Measurements from ENCODE around the gene WHRN. TPM values are rescaled to one million over a fixed set of nuclear protein-coding genes. Genes with fewer than 3 reads are reported as not detected.
A peak's percentile ranks its signal among the peaks of the same experiment; 100 is the strongest.

Gene WHRN
- total RNA-seq, 5 donors from 2014 or later (not counting 1 experiment from before 2014, with no cell fraction given): 11.4 to 46.0 (median 13.0) TPM

- POLR2A ChIA-PET: no interaction called here
- Mint-ChIP-seq H3K4me1 (peaks cover 14 to 24% (median 20%) of the 10 kb centered on the region in 3 donors), H3K36me3 (no peaks in the 10 kb centered on the region), H3K9me3 (no peaks in the 10 kb centered on the region), H3K27me3 (peaks cover 0 to 6% of the 10 kb centered on the region in 2 donors), H3K4me3 (no peak overlapping the region), H3K27ac (no peak overlapping the region)
- ATAC-seq (replicated peaks in 1 of 4): no peak
- 86% methylated on average over 9 of the region's 12 CpGs for WGBS (ENCODE audit: insufficient coverage)
- H3K27ac ChIP-seq (ENCODE audit: low read length): no peak overlapping the region
- H3K27me3 ChIP-seq (replicated peaks in 1 of 2; ENCODE audit: control insufficient read depth in 2 of 2, extremely low read depth in 1 of 2, insufficient read depth in 2 of 2, low read length in 1 of 2): no peaks in the 10 kb centered on the region
- CTCF ChIA-PET: no interaction called here
- no peak overlapping the region for H3K4me3 ChIP-seq (ENCODE audit: control insufficient read depth in 1 of 2, extremely low read depth in 1 of 2, low read length in 1 of 2)
- peaks cover 3 to 9% of the 10 kb centered on the region in 2 experiments for H3K4me1 ChIP-seq (ENCODE audit: control insufficient read depth in 1 of 2, extremely low read depth in 1 of 2, insufficient read depth in 2 of 2, low read length in 2 of 2)
- H3K9me3 ChIP-seq: no peaks in the 10 kb centered on the region
- H3K36me3 ChIP-seq (ENCODE audit: control insufficient read depth in 2 of 2, extremely low read depth in 1 of 2, insufficient read depth in 1 of 2, low read length in 1 of 2): no peaks in the 10 kb centered on the region
- no peak for DNase-seq
These were observed 10.3 kb downstream of the WHRN start for GRCh38 chr9:114494776-114495569.

- Mint-ChIP-seq H3K27ac (no peak overlapping the region), H3K4me1 (peaks cover 14 to 24% (median 19%) of the 10 kb centered on the region in 3 donors), H3K27me3 (peaks cover 0 to 6% of the 10 kb centered on the region in 2 donors), H3K4me3 (no peak overlapping the region), H3K36me3 (no peaks in the 10 kb centered on the region), H3K9me3 (no peaks in the 10 kb centered on the region)
- H3K4me1 ChIP-seq (ENCODE audit: control insufficient read depth in 1 of 2, extremely low read depth in 1 of 2, insufficient read depth in 2 of 2, low read length in 2 of 2): peaks cover 3 to 9% of the 10 kb centered on the region in 2 experiments
- POLR2A ChIA-PET: no interaction called here
- H3K36me3 ChIP-seq (ENCODE audit: control insufficient read depth in 2 of 2, extremely low read depth in 1 of 2, insufficient read depth in 1 of 2, low read length in 1 of 2): no peaks in the 10 kb centered on the region
- no peak overlapping the region for H3K4me3 ChIP-seq (ENCODE audit: control insufficient read depth in 1 of 2, extremely low read depth in 1 of 2, low read length in 1 of 2)
- H3K27ac ChIP-seq (ENCODE audit: low read length): no peak overlapping the region
- 96% methylated on average over 4 of the region's 8 CpGs for WGBS (ENCODE audit: insufficient coverage)
- DNase-seq: peak in 1 of 35 experiments; percentile 32
- H3K27me3 ChIP-seq (replicated peaks in 1 of 2; ENCODE audit: control insufficient read depth in 2 of 2, extremely low read depth in 1 of 2, insufficient read depth in 2 of 2, low read length in 1 of 2): no peaks in the 10 kb centered on the region
- peak in 1 of 4 experiments; percentile 23 for ATAC-seq (replicated peaks in 1 of 4)
- H3K9me3 ChIP-seq: no peaks in the 10 kb centered on the region
- CTCF ChIA-PET: no interaction called here
These were observed 11.6 kb downstream of the WHRN start for GRCh38 chr9:114493521-114494184.

- whole genome bisulfite sequencing (ENCODE audit: insufficient coverage): no CpG with 5 or more reads among the region's 7 CpGs
- H3K27ac Mint-ChIP-seq: no peak overlapping the region
- peaks cover 14 to 21% (median 17%) of the 10 kb centered on the region in 3 donors for H3K4me1 Mint-ChIP-seq
- Histone ChIP-seq H3K27ac (ENCODE audit: low read length) (no peak overlapping the region), H3K4me3 (ENCODE audit: control insufficient read depth in 1 of 2, extremely low read depth in 1 of 2, low read length in 1 of 2) (no peak overlapping the region), H3K27me3 (replicated peaks in 1 of 2; ENCODE audit: control insufficient read depth in 2 of 2, extremely low read depth in 1 of 2, insufficient read depth in 2 of 2, low read length in 1 of 2) (no peaks in the 10 kb centered on the region), H3K4me1 (ENCODE audit: control insufficient read depth in 1 of 2, extremely low read depth in 1 of 2, insufficient read depth in 2 of 2, low read length in 2 of 2) (peaks cover 3 to 6% of the 10 kb centered on the region in 2 experiments), H3K36me3 (ENCODE audit: control insufficient read depth in 2 of 2, extremely low read depth in 1 of 2, insufficient read depth in 1 of 2, low read length in 1 of 2) (no peaks in the 10 kb centered on the region), H3K9me3 (no peaks in the 10 kb centered on the region)
- no peaks in the 10 kb centered on the region for H3K9me3 Mint-ChIP-seq
- ATAC-seq (replicated peaks in 1 of 4): no peak
- no peak for DNase-seq
- POLR2A ChIA-PET: interaction anchor here in 1 of 2 donors (0.6 kb wide), 1 partner anchor 436 kb away, joined by 3 read pairs; no protein-coding TSS in a partner anchor
- CTCF ChIA-PET: interaction anchor here in 1 of 2 donors (1.0 kb wide), 1 partner anchor 11 kb away, joined by 5 read pairs; no protein-coding TSS in a partner anchor
- H3K36me3 Mint-ChIP-seq: no peaks in the 10 kb centered on the region
- no peak overlapping the region for H3K4me3 Mint-ChIP-seq
- H3K27me3 Mint-ChIP-seq: peaks cover 0 to 6% of the 10 kb centered on the region in 2 donors
These were observed 12.3 kb downstream of the WHRN start for GRCh38 chr9:114492991-114493390.

- no peak for ATAC-seq (replicated peaks in 1 of 4)
- Mint-ChIP-seq H3K9me3 (no peaks in the 10 kb centered on the region), H3K36me3 (no peaks in the 10 kb centered on the region), H3K4me1 (peaks cover 5 to 15% (median 11%) of the 10 kb centered on the region in 3 donors), H3K27me3 (peaks cover 0 to 6% of the 10 kb centered on the region in 2 donors), H3K27ac (no peak overlapping the region), H3K4me3 (no peak overlapping the region)
- no peak overlapping the region for H3K4me3 ChIP-seq (ENCODE audit: control insufficient read depth in 1 of 2, extremely low read depth in 1 of 2, low read length in 1 of 2)
- no peak for DNase-seq
- H3K27ac ChIP-seq (ENCODE audit: low read length): no peak overlapping the region
- H3K4me1 ChIP-seq (ENCODE audit: control insufficient read depth in 1 of 2, extremely low read depth in 1 of 2, insufficient read depth in 2 of 2, low read length in 2 of 2): peaks cover 0 to 3% of the 10 kb centered on the region in 2 experiments
- ChIA-PET CTCF (interaction anchor here in 1 of 2 donors (0.6 to 1.0 kb wide), 4 partner anchors 9 to 121 kb away, joined by 3 to 5 read pairs (median 4); no protein-coding TSS in a partner anchor), POLR2A (no interaction called here)
- H3K9me3 ChIP-seq: no peaks in the 10 kb centered on the region
- H3K36me3 ChIP-seq (ENCODE audit: control insufficient read depth in 2 of 2, extremely low read depth in 1 of 2, insufficient read depth in 1 of 2, low read length in 1 of 2): no peaks in the 10 kb centered on the region
- WGBS (ENCODE audit: insufficient coverage): 84% methylated on average over 11 of the region's 17 CpGs
- H3K27me3 ChIP-seq (replicated peaks in 1 of 2; ENCODE audit: control insufficient read depth in 2 of 2, extremely low read depth in 1 of 2, insufficient read depth in 2 of 2, low read length in 1 of 2): no peaks in the 10 kb centered on the region
These were observed 13.8 kb downstream of the WHRN start for GRCh38 chr9:114491430-114492003.

- Histone ChIP-seq H3K27me3 (replicated peaks in 1 of 2; ENCODE audit: control insufficient read depth in 2 of 2, extremely low read depth in 1 of 2, insufficient read depth in 2 of 2, low read length in 1 of 2) (no peaks in the 10 kb centered on the region), H3K36me3 (ENCODE audit: control insufficient read depth in 2 of 2, extremely low read depth in 1 of 2, insufficient read depth in 1 of 2, low read length in 1 of 2) (no peaks in the 10 kb centered on the region), H3K27ac (ENCODE audit: low read length) (no peak overlapping the region), H3K4me1 (ENCODE audit: control insufficient read depth in 1 of 2, extremely low read depth in 1 of 2, insufficient read depth in 2 of 2, low read length in 2 of 2) (peaks cover 0 to 11% of the 10 kb centered on the region in 2 experiments), H3K9me3 (no peaks in the 10 kb centered on the region), H3K4me3 (ENCODE audit: control insufficient read depth in 1 of 2, extremely low read depth in 1 of 2, low read length in 1 of 2) (no peak overlapping the region)
- Mint-ChIP-seq H3K4me3 (no peak overlapping the region), H3K4me1 (peaks cover 5 to 19% (median 18%) of the 10 kb centered on the region in 3 donors), H3K36me3 (no peaks in the 10 kb centered on the region), H3K27me3 (peaks cover 0 to 3% of the 10 kb centered on the region in 2 donors), H3K27ac (no peak overlapping the region), H3K9me3 (no peaks in the 10 kb centered on the region)
- ChIA-PET POLR2A (interaction anchor here in 1 of 2 donors (0.6 kb wide), 1 partner anchor 117 kb away, joined by 4 read pairs; no protein-coding TSS in a partner anchor), CTCF (interaction anchor here in 1 of 2 donors (4.8 kb wide), 1 partner anchor 163 kb away, joined by 25 read pairs; no protein-coding TSS in a partner anchor)
- no peak for ATAC-seq (replicated peaks in 1 of 4)
- DNase-seq: no peak
- 95% methylated on average over 8 of the region's 12 CpGs for WGBS (ENCODE audit: insufficient coverage)
These were observed 15.3 kb downstream of the WHRN start for GRCh38 chr9:114489928-114490327.

Data from T-cell (primary cell).